ENCODE data around the gene ZNF331. TPM values are rescaled to one million over a fixed set of nuclear protein-coding genes. Genes with fewer than 3 reads are reported as not detected.
"Not testable (repeated sequence)": the region's sequence is repeated elsewhere in the genome, so short reads cannot be mapped to it uniquely, and the experiment has no call there.

Gene ZNF331
- 13.7 and 25.7 TPM in 2 replicates for total RNA-seq (ENCODE audit: low replicate concordance)
- long read RNA-seq, full-length matches to known transcripts: 70 of 76 reads
- long read RNA-seq, partial matches to known transcripts: 2 of 76 reads
- long read RNA-seq, other reads (novel, unspliced or antisense): 4 of 76 reads

DNA sequence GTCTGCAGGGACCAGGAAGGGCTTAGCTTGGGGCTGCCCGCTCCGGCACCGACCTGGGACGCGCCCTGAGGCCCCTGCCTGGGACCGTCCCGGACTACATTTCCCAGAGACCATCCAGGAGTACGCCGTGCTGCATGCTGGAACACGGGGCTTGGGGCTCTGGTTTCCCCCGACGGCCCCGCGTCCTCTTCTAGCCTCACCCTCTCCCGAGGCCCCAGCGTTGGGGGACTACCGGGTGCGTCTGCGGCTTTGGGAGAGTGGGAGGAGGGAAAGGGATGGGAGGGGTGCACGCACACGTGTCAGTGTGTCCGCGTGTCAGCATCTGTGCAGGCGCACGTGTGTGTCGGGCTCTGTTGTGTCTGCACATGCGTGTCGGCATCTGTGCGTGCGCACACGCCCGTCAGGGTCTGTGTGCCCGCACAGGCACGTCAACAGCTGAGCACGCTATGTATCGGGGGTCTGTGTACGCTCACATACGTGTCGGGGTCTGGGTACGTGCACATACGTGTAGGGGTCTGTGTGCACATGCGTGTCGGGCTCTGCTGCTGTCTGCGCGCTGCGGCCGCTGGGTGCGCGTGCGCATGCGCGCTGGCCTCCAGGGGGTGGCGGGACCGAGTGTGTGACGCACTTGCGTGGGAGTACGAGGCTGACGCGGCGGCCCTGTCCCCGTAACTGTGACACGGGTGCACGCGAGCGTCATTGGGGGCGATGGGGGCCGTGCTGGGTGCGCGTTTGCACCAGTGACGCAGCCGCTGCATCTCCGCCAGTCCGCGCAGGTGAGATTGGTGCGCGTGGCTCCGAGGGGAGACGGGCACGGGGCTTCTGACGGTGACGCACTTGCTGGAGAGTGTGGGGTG is at the start of gene ZNF331:
ZNF331 (plus strand) TSS at position 625 of the 857 bp plus-strand sequence. CDS start 31,232 bp downstream, outside the sequence.
- Mint-ChIP-seq H3K36me3 (peaks cover 4% of the 10 kb centered on the region), H3K27ac (peak within 1 kb of the TSS; percentile 93), H3K4me3 (peak within 1 kb of the TSS; percentile 97), H3K27me3 (no peaks in the 10 kb centered on the region), H3K4me1 (ENCODE audit: unreplicated experiment) (no peaks in the 10 kb centered on the region), H3K9me3 (no peaks in the 10 kb centered on the region)
- peak; percentile 85 for DNase-seq (ENCODE audit: extremely low spot score, unreplicated experiment)
- TF ChIP-seq CTCF (conservative IDR thresholded peaks at IDR 0.05): peak; percentile 65

DNA sequence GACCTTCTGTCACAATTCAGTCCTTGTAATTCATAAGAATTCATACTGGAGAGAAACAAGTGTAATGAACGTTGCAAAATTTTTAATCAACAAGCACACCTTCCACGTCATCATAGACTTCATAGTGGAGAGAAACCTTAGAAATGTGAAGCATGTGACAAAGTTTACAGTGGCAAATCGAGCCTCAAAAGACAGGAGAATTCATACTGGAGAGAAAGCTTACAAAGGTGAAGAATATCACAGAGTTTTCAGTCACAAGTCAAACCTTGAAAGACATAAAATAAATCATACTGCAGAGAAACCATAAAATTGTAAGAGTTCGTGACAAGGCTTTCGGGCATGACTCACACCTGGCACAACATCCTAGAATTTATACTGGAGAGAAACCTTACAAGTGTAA is 45.8 kb upstream of the ZNF331 start:
- Mint-ChIP-seq H3K27ac (no peak overlapping the region), H3K36me3 (peaks cover 54% of the 10 kb centered on the region), H3K27me3 (no peaks in the 10 kb centered on the region), H3K4me1 (ENCODE audit: unreplicated experiment) (no peaks in the 10 kb centered on the region), H3K9me3 (peaks cover 17% of the 10 kb centered on the region), H3K4me3 (no peak overlapping the region)
- DNase-seq (ENCODE audit: extremely low spot score, unreplicated experiment): no peak
- TF ChIP-seq CTCF (conservative IDR thresholded peaks at IDR 0.05): no peak

- H3K27me3 Mint-ChIP-seq; H3K4me3 Mint-ChIP-seq; DNase-seq (ENCODE audit: extremely low spot score, unreplicated experiment); H3K4me1 Mint-ChIP-seq (ENCODE audit: unreplicated experiment); H3K9me3 Mint-ChIP-seq: not testable (repeated sequence)
- H3K27ac Mint-ChIP-seq: peak overlapping the region; percentile 1
- peaks cover 17% of the 10 kb centered on the region for H3K36me3 Mint-ChIP-seq
Measured at GRCh38 chr19:53497311-53498023, 40.5 kb upstream of the ZNF331 start.

DNA sequence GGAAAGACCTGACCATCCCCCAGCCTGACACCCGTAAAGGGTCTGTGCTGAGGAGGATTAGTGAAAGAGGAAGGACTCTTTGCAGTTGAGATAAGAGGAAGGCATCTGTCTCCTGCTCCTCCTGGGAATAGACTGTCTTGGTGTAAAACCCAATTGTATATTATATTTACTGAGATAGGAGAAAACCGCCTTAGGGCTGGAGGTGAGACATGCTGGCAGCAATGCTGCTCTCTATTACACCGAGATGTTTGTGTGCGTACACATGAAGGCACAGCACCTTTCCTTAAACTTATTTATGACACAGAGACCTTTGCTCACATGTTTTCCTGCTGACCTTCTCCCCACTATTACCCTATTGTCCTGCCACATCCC is 39.9 kb upstream of the ZNF331 start:
- H3K36me3 Mint-ChIP-seq: peaks cover 12% of the 10 kb centered on the region
- not testable (repeated sequence) for H3K9me3 Mint-ChIP-seq; H3K4me3 Mint-ChIP-seq; H3K27me3 Mint-ChIP-seq; H3K4me1 Mint-ChIP-seq (ENCODE audit: unreplicated experiment); H3K27ac Mint-ChIP-seq; DNase-seq (ENCODE audit: extremely low spot score, unreplicated experiment)

GRCh38 chr19:53503151-53503550 is 34.8 kb upstream of the ZNF331 start:
- H3K27ac Mint-ChIP-seq; DNase-seq (ENCODE audit: extremely low spot score, unreplicated experiment); H3K27me3 Mint-ChIP-seq; H3K9me3 Mint-ChIP-seq; H3K36me3 Mint-ChIP-seq: not testable (repeated sequence)
- Mint-ChIP-seq H3K4me3 (peak overlapping the region; percentile 36), H3K4me1 (ENCODE audit: unreplicated experiment) (peaks cover 15% of the 10 kb centered on the region)

- not testable (repeated sequence) for DNase-seq (ENCODE audit: extremely low spot score, unreplicated experiment); H3K27ac Mint-ChIP-seq; H3K27me3 Mint-ChIP-seq; H3K36me3 Mint-ChIP-seq; H3K9me3 Mint-ChIP-seq
- Mint-ChIP-seq H3K4me3 (peak overlapping the region; percentile 69), H3K4me1 (ENCODE audit: unreplicated experiment) (peaks cover 15% of the 10 kb centered on the region)
Measured at GRCh38 chr19:53503671-53504364, 34.1 kb upstream of the ZNF331 start.

DNA sequence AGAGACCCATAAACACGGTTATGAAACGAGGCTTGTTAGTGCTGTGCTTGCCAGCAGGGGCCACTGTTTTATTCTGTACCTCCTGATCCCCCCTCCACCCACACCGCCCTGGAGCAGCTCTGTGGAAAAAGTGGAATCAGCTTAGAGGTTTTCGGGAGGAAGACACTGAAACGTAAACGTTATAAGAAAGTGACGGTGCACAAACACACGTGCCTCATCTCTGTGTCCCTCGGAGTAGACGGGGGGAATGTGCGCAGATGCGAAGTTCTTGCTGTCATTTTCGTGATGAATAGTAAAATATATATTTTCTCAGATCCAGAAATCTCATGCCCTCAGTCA is 33.6 kb upstream of the ZNF331 start:
- not testable (repeated sequence) for H3K27me3 Mint-ChIP-seq; H3K36me3 Mint-ChIP-seq; H3K9me3 Mint-ChIP-seq; H3K27ac Mint-ChIP-seq; DNase-seq (ENCODE audit: extremely low spot score, unreplicated experiment)
- peak overlapping the region; percentile 69 for H3K4me3 Mint-ChIP-seq
- peaks cover 15% of the 10 kb centered on the region for H3K4me1 Mint-ChIP-seq (ENCODE audit: unreplicated experiment)
- TF ChIP-seq CTCF (conservative IDR thresholded peaks at IDR 0.05): peak; percentile 44

All from type B pancreatic cell (in vitro differentiated cells).